ENCODE measurements around the gene CACNA1C.
"Not testable (repeated sequence)": the region's sequence is repeated elsewhere in the genome, so short reads cannot be mapped to it uniquely, and the experiment has no call there.

CACNA1C gene

DNA sequence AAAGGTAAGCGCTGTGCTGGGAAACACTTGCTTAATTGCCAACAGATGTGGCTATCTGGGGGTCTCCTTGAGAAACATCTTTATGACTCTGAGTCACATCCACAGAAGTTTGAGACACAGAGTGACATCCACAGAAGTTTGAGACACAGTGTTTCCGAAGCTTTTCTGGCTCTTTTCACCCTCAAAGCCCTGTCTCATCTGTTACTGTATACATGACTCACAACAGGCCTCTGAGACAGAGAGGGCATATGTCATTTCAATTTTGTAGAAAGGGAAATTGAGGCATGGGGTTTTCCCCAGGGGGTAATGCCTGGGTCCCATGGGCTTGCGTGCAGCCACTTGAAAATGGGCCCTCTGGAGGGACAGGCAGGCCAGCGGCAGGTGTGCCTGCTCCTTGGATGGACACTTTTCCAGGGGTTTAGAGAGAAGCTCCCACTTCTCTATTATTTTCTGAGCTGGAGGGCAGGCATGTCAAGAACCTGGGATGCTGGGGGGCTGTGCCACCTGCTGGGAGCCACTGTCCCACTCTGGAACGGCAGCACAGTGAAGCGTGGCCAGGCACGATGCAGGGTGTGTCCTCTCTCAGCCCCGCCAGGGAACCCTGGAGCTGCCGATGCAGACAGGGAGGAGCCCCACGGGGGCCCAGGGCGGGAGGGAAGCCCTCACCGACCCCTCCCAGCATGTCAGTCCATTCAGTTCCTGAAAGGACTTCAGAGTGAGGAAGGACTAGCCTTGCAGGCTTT lies 630.7 kb downstream of the CACNA1C start:
- DNase-seq = no peak

DNA sequence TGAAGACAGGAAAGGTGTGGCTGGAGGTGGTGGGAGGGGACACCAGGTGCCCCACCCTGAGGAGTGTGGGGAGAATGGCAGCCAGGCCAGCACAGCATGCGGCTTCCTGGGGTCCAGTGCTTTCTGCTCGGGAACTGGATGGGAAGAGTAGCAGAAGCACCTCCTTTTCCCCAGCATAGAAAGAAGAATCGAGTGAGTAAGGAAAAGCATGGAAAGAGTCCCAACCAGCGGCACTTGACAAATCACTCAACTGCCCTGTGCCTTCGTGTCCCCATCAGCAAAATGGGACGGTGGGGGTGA lies 631.2 kb downstream of the CACNA1C start:
- not testable (repeated sequence) for DNase-seq

GRCh38 chr12:2685620-2686279 lies 633.0 kb downstream of the CACNA1C start:
- DNase-seq = peak; percentile 6

GRCh38 chr12:2686280-2686646 lies 633.5 kb downstream of the CACNA1C start:
- DNase-seq = peak; percentile 4

GRCh38 chr12:2687058-2687457 lies 634.3 kb downstream of the CACNA1C start:
- no peak for DNase-seq

DNA sequence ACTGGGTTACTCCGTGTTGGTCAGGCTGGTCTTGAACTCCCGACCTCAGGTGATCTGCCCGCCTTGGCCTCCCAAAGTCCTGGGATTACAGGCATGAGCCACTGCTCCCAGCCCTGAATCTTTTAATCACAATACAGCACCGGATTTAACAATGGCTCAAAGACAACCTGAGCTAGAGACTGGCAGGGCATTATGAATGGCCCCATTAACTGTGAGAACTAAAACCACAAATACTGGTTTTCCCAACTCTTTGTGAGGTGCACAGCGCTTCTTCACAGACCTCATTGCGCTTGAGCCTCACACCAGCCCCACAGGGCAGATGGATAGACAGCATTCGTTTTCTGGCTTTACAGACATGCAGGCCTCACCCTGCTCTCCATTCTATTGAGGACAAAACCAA lies 634.9 kb downstream of the CACNA1C start:
- DNase-seq = no peak

- no peak for DNase-seq
Measured at GRCh38 chr12:2688381-2688931, 635.7 kb downstream of the CACNA1C start.

- no peak for DNase-seq
Measured at GRCh38 chr12:2689393-2689792, 636.6 kb downstream of the CACNA1C start.

DNA sequence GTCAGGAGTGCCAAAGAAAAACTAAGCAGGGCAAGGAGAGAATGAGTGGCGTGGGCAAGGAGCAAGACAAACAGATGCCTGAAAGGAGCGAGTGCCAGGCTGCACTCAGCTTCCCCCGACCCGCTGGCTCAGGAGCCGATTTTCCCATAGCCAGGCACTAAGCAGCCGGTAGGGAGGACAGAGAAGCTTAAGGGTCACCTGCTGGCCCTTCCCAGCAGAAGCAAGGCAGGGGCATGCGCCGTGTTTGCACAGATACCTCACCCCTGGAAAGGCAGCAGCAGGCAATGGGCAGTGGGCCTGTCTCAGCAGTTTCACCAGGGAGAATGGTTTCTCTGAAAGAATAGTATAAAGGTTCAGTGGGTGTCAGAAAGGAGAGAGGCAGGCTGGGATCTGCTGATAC lies 637.1 kb downstream of the CACNA1C start:
- DNase-seq = no peak

- DNase-seq = no peak
Measured at GRCh38 chr12:2690348-2691005, 637.7 kb downstream of the CACNA1C start.

DNA sequence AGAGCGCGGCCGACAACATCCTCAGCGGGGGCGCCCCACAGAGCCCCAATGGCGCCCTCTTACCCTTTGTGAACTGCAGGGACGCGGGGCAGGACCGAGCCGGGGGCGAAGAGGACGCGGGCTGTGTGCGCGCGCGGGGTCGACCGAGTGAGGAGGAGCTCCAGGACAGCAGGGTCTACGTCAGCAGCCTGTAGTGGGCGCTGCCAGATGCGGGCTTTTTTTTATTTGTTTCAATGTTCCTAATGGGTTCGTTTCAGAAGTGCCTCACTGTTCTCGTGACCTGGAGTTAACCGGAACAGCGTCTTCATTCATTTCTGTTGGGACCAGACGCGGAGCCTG lies 638.2 kb downstream of the CACNA1C start:
- peak; percentile 46 for DNase-seq

DNA sequence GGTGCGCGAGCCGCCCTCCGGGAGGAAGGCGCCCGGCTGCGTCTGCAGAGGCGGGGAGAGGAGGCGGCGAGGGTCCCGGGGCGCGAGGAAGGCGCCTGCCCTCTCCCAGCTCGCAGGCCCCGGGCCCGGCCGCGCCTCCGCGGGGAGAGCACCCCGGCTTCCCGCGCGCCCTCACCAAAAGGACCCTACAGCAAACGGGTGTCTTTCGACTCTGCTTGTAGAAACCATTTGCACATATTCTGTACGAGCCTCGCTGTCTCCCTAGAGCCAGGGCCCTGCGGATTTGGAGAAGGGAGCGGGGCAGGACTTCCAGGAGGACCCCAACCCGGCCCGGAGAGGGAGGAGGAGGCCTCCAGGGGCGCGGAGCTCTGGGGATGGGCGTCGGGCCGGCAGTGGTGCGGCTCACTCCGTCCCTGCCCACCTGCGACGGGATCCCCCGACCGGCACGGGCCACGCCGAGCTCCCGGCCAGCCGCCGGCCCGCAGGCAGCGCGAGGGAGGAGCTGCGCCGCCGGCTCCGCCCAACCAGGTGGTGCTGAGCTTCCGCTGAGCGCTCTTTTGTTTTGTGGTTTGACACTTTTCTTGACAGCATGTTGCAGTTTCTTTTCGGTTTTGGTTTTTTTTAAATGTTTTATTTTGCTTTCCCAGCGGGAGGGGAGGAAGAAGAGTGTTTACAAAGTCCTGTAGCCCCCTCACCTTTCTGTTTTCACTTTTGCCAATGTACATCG lies 638.7 kb downstream of the CACNA1C start:
- DNase-seq = peak; percentile 39

- no peak for DNase-seq
Measured at GRCh38 chr12:2692080-2692479, 639.3 kb downstream of the CACNA1C start.

DNA sequence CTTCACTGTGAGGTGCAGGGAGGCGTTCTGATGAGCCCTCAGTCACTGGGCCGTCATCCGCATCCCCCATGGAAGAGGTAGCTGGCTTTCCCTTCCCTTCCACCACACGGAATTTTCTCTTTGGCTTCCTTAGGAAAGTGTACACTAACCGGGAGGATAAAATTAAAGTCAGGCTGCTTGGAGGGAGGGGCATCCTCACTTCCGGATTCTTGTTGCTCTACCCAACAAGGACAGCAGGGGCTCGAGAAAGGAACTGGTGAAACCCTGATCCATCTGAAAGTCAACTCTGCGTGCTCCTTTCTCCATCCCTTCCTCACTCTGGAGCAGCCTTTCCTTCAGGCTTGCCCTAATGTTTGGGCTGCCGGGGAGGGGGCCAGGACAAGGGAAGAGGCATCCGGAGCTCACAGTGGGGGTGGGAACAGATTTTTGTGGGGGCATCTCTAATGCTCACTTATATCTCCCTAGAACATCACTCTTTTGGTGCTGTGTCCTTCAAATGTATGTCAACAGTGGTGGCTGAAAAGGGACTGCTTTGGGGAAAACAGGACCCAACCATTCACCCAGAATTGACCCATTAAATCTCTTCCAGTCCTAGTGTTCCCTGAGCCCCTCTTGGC lies 640.6 kb downstream of the CACNA1C start:
- DNase-seq = no peak

- DNase-seq = no peak
Measured at GRCh38 chr12:2693980-2694610, 641.3 kb downstream of the CACNA1C start.

DNA sequence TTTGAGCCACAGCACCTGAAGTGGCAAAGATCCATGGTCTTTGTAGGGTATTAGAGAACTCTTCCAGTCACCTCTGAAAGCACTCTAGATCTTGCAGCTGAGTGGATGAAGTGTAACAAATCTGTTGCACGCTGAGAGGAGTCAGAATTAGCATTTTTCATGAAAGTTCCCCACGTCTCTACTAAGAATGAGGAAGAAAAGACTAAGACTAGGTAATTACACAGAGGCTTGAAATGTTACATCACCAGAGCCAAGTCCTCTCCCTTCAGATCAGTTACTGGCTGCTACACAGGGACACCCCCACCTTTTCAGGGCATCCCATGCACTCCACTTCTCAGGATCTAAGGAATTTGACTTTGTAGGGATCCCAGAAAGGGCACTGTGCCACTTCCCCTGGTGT lies 643.3 kb downstream of the CACNA1C start:
- no peak for DNase-seq

- DNase-seq = no peak
Measured at GRCh38 chr12:2697057-2697800, 644.4 kb downstream of the CACNA1C start.

DNA sequence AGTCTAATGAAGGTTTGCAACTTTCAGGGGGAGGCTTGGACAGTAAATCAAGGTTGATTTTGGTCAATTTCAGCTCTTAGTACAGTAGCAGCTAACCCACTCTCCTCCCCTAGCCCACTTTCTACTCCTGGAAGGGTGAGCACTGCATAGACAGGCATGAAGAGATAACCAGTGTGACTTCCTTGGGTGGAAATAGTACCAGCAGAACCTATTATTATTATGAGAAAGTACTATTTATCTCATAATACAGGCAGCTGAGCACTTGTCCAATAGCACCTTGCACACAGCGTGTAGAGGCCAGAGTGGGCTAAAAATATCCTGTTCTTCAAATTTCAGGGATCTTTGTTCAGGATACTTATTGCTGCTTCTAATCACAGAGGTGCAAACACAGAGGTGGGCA lies 645.8 kb downstream of the CACNA1C start:
- no peak for DNase-seq

- no peak for DNase-seq
Measured at GRCh38 chr12:2710701-2711100, 657.9 kb downstream of the CACNA1C start.

GRCh38 chr12:2719392-2719791 lies 666.6 kb downstream of the CACNA1C start:
- DNase-seq = no peak

GRCh38 chr12:2722806-2723205 lies 670.0 kb downstream of the CACNA1C start:
- no peak for DNase-seq

- DNase-seq = no peak
Measured at GRCh38 chr12:2732290-2732689, 679.5 kb downstream of the CACNA1C start.

Measured in right hindlimb (tissue), 1 donor.